GM12875 (cell line): ENCODE data around the gene LVRN.

Experiments
- H3K4me3 ChIP-seq: one replicate; pipeline ENCODE4 v1.5.1; 2011; ENCODE audit warnings: low read depth, low read length, control low read depth
- TF ChIP-seq, protein P1 (sequence below): IDR thresholded peaks from 2 replicates; pipeline ENCODE4 v1.5.1; 2011; ENCODE audit warnings: low read depth, mild to moderate bottlenecking, control low read depth, inconsistent platforms, low read length, moderate library complexity, borderline replicate concordance; ENCODE audit not compliant: insufficient read depth

The LVRN gene

DNA sequence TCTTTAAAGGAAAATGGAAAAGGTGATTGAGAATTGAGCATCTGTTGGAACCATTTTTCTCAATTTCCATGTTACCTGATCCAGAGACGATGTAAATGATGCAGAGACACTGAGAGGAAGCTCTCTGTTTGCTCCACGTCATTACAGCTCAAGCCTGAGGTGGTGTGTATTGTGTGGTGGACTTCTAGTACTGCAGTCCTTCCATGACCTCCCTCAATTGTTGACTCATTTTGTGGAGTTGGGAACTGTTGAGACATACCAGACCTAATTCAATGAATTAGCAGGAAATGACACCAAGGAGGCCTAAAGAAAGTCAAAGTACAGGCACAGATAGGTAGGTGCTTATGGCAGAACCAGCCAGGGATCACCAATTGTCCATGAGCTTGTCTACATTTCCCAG is 15.6 kb upstream of the LVRN start:
- H3K4me3 ChIP-seq: no peak overlapping the region
- TF ChIP-seq, protein P1, sequence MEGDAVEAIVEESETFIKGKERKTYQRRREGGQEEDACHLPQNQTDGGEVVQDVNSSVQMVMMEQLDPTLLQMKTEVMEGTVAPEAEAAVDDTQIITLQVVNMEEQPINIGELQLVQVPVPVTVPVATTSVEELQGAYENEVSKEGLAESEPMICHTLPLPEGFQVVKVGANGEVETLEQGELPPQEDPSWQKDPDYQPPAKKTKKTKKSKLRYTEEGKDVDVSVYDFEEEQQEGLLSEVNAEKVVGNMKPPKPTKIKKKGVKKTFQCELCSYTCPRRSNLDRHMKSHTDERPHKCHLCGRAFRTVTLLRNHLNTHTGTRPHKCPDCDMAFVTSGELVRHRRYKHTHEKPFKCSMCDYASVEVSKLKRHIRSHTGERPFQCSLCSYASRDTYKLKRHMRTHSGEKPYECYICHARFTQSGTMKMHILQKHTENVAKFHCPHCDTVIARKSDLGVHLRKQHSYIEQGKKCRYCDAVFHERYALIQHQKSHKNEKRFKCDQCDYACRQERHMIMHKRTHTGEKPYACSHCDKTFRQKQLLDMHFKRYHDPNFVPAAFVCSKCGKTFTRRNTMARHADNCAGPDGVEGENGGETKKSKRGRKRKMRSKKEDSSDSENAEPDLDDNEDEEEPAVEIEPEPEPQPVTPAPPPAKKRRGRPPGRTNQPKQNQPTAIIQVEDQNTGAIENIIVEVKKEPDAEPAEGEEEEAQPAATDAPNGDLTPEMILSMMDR: no peak

DNA sequence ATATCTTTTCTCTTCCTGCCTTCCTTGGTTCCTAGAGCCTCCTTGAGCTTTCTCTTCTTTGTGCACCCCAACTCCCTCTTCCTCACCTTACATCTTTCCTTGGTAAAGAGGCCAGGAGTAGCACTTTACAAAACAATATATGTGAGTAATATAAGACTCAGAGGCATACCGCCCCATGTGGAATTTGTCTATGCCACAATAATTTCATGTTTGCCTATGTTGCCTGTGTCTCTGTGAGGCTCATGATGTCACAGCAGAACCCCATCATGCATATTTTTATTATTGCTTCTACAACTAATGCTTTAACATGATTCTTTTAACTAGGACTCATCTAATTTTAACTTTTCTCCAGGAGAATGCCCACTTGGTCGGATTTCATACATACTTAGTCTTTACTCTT is 15.0 kb upstream of the LVRN start:
- TF ChIP-seq, protein P1: no peak
- H3K4me3 ChIP-seq: no peak overlapping the region

DNA sequence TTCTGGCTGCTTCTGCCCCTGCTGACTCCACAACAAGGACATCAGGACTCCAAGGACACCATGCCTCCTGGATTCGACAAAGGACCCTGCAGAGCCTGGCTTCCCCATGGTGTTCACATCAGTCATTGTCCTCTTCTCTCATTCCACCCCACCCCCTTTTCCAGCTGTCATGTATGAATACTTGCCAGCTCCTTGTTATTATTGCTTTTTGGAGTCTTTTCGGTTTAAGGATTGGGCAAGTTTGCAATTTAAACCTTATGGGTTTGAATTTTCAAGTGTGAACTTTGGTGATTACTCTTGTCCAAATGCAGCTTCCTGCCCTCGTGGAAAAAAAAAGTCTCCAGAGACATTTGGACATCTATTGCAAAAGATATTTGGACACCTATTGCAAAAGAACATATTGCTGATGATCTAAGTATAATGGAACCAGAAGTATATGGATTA is 14.2 kb upstream of the LVRN start:
- TF ChIP-seq, protein P1: no peak
- H3K4me3 ChIP-seq: no peak overlapping the region

DNA sequence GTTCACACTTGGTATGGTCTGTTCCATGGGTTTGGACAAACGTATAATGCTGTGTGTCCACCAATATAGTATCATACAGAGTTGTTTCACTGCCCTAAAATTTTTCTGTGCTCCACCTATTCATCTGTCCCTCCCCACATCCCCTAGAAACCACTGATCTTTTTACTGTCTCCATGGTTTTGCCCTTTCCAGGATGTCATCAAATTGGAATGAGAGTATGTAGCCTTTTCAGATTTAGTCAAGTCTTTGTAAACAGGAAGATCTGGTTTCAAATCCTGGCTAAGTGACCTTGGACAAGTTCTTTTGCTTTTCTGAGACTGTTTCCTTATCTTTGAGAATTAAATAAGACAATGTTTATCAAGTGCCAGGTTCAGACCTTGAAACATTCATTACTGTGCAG is 13.2 kb upstream of the LVRN start:
- no peak overlapping the region for H3K4me3 ChIP-seq
- TF ChIP-seq, protein P1: no peak

DNA sequence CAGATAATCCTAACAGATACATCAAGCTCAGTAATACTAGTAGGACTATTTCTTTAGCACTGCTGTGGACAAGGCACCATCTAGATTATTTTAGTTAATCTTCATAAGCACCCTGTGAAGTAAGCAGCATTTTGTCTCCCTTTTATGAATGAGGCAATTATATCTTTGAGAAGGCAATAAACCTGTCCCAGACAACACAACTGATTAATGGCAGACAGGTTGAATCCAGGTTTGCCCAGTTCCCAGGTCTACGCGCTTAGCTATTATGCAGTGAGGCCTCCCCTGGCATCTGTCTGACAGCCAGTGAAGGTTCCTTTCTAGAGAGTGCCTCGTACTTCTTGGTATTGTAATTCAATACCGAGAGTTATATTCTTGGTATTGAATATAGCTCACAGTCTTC is 9.7 kb upstream of the LVRN start:
- no peak overlapping the region for H3K4me3 ChIP-seq
- TF ChIP-seq, protein P1: no peak

DNA sequence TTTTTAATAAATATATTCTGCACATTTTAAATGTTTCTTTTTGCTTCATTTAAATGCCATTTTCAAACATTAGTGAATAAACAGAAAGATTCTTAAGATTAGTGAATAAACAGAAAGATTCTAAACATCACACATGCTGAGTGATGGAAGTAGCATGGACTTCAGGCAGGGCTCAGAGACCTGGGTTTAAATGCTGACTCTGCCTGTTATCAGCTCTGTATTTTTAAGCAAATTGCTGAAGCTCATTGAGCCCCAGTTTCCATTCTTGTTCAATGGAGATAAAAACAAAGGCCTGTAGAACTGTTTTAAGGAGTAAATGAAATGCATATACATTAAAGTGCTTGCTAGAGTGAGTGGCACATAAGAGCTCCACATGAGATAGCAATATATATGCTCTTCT is 8.1 kb upstream of the LVRN start:
- no peak overlapping the region for H3K4me3 ChIP-seq
- TF ChIP-seq, protein P1: no peak

DNA sequence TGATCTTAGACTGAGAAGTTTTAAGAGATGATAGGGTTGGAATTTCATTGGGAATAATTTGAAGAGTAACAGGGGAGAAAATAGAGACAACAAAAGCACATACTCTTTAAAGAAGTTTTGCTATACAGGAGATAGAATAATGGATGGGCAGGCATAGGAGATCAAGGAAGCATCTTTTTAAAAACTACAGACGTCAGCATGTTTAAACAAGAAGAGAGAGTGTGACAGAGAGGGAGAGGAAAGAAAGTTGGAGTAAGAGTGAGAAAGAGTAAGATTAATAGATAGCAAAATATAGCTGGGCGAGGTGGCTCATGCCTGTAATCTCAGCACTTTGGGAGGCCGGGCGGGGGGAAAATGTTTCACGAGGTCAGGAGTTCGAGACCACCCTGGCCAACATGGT is 5.3 kb upstream of the LVRN start:
- TF ChIP-seq, protein P1: no peak

More for the DNA sequence above, 5.3 kb upstream of the LVRN start:
- no peak overlapping the region for H3K4me3 ChIP-seq
